Pancreas (tissue), 10 donors: ENCODE measurements around the gene DDX54. TPM values are rescaled to one million over a fixed set of nuclear protein-coding genes. Genes with fewer than 3 reads are reported as not detected.

Experiments
- ATAC-seq, 4 donors: fragments of 200-7000 bp; cut with Tn5 transposase; one replicate each; pipeline versions ENCODE4 v1.8.0 to v1.9.1; 2020; ENCODE audit warnings: mild to moderate bottlenecking in 4 of 4, moderate library complexity in 4 of 4
- DNase-seq, 6 donors: peaks; one replicate each; pipeline ENCODE4 v3.0.0-alpha.2; 2020
- FAIRE-seq: peaks from 2 replicates; lab custom pipeline; 2012; peaks lifted over from hg19 to GRCh38; lab: Jason Lieb, UNC
- H3K27ac ChIP-seq, 4 donors: fragments of 200-600 bp; sonication (generic); 1 replicate in 3 of 4; 2 replicates in 1 of 4; pipeline versions ENCODE4 v1.5.0 to v1.8.0; 2020
- H3K27me3 ChIP-seq, 4 donors: fragments of 200-600 bp; one replicate each; pipeline ENCODE4 v1.8.0; 2021
- H3K36me3 ChIP-seq, 3 donors: fragments of 200-600 bp; sonication (generic) in 1 of 3; one replicate each; pipeline versions ENCODE4 v1.5.0 to v1.8.0; 2020 to 2021
- H3K4me1 ChIP-seq, 3 donors: fragments of 200-600 bp; one replicate each; pipeline ENCODE4 v1.8.0; 2021
- H3K4me3 ChIP-seq, 4 donors: fragments of 200-600 bp; sonication (generic) in 2 of 4; one replicate each; pipeline versions ENCODE4 v1.5.0 to v1.8.0; 2020 to 2021
- H3K9me3 ChIP-seq, 4 donors: fragments of 200-600 bp; one replicate each; pipeline ENCODE4 v1.8.0; 2021
- CTCF ChIP-seq, 4 donors: fragments of 200-600 bp; sonication (generic) in 3 of 4; IDR thresholded peaks; one replicate each; pipeline versions ENCODE4 v1.5.0 to v1.8.0; 2021; ENCODE audit warnings: antibody characterized with exemption in 4 of 4
- WGBS, 2 donors: extraction: QIAGEN DNeasy Blood & Tissue Kit; methylation state at CpG; one replicate each; pipeline ENCODE4 v1.1.7; 2013; 5-methylcytosine and 5-hydroxymethylcytosine counted together
- intact Hi-C, 3 donors: fragments of 100-400 bp; cut with DNase I; formaldehyde crosslinking; loops; one replicate each; pipeline versions ENCODE4 v1.11.1 to v1.14.2; 2022
- polyA plus RNA-seq, 2 donors: library from polyadenylated mRNA; stranded (reverse); fragments of 200-250 nt; gene quantifications; one replicate each; pipeline ENCODE4 v1.2.3, GENCODE V29; 2013
- total RNA-seq, 6 donors: library from RNA; stranded (reverse); fragmentation: NEBNext Ultra II Directional in 4 of 6; extraction: Animal tissue kit (Norgen Biotek cat#: 25700) in 4 of 6; gene quantifications; one replicate each; pipeline versions ENCODE4 v1.2.1 to v1.2.4, GENCODE V29; 2021 to 2023
- donor health status: healthy with polysubstance abuse.
- donor health status: DM: no; HTN: no; CAD: no; lungs with moderate emphysema.
- donor health status: DM: no; HTN: no; CAD: no.
- donor health status: control.
- donor health status: control.
- donor health status: Bipolar disorder and iron deficiency.
- donor health status: DM: yes; HTN: yes; CAD: no.
- donor health status: DM: no; HTN: no; CAD: no.
- donor health status: DM: no; HTN: no; CAD: no.
- donor health status: DM: yes; HTN: yes; CAD: no.

The DDX54 gene
- total and polyA plus RNA-seq, 8 donors, result 30.0 to 71.4 (median 54.6) TPM

- no peak for FAIRE-seq
- 78 to 81% methylated on average over 2 of the region's 2 CpGs for WGBS, 2 donors
- no peak for ATAC-seq
Observed at GRCh38 chr12:113146999-113147398, 38.3 kb downstream of the DDX54 start.

GRCh38 chr12:113145720-113146551 is 39.3 kb downstream of the DDX54 start:
- H3K27me3 ChIP-seq, result no peaks in the 10 kb centered on the region
- no peak for FAIRE-seq
- no peak overlapping the region for H3K27ac ChIP-seq
- H3K36me3 ChIP-seq, result no peaks in the 10 kb centered on the region
- DNase-seq, result peak in 1 of 6 donors; percentile 9
- H3K4me1 ChIP-seq, result no peaks in the 10 kb centered on the region
- H3K9me3 ChIP-seq, result no peaks in the 10 kb centered on the region
- 71% methylated on average over 12 of the region's 12 CpGs for WGBS, 2 donors
- H3K4me3 ChIP-seq, result no peak overlapping the region
- intact Hi-C loops, result no loop called here
- no peak for ATAC-seq
- no peak for TF ChIP-seq CTCF (IDR thresholded peaks at IDR 0.05)

More at GRCh38 chr12:113146999-113147398, 38.3 kb downstream of the DDX54 start:
- intact Hi-C loops, result no loop called here
- no peaks in the 10 kb centered on the region for H3K9me3 ChIP-seq
- no peaks in the 10 kb centered on the region for H3K4me1 ChIP-seq
- DNase-seq, result no peak
- no peaks in the 10 kb centered on the region for H3K27me3 ChIP-seq
- no peak overlapping the region for H3K4me3 ChIP-seq
- no peak for TF ChIP-seq CTCF (IDR thresholded peaks at IDR 0.05)
- no peak overlapping the region for H3K27ac ChIP-seq
- no peaks in the 10 kb centered on the region for H3K36me3 ChIP-seq

- Histone ChIP-seq H3K9me3 (no peaks in the 10 kb centered on the region), H3K27me3 (no peaks in the 10 kb centered on the region), H3K36me3 (no peaks in the 10 kb centered on the region), H3K4me1 (no peaks in the 10 kb centered on the region), H3K27ac (no peak overlapping the region), H3K4me3 (no peak overlapping the region)
- intact Hi-C loops, result no loop called here
- WGBS, 2 donors, result 70 to 80% methylated on average over 5 of the region's 5 CpGs
- DNase-seq (peak in 1 of 6 donors; percentile 13), FAIRE-seq (no peak), ATAC-seq (no peak)
- TF ChIP-seq CTCF (IDR thresholded peaks at IDR 0.05), result no peak
Observed at GRCh38 chr12:113144806-113145205, 40.5 kb downstream of the DDX54 start.

DNA sequence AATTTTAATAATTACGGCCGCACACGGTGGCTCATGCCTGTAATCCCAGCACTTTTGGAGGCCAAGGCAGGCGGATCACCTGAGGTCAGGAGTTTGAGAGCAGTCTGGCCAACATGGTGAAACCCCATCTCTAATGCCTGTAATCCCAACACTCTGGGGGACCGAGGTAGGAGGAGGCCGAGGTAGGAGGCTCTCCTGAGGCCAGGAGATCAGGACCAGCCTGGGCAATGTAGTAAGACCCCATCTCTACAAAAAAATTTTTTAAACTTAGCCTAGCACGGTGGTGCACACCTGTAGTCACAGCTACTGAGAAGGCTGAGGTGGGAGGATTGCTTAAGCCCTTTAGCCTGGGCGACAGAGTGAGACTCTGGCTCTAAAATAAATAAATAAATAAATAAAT is 41.3 kb downstream of the DDX54 start:
- intact Hi-C loops, result no loop called here
- no peak for FAIRE-seq

More for the DNA sequence above, 41.3 kb downstream of the DDX54 start:
- no peak overlapping the region for H3K27ac ChIP-seq
- no peaks in the 10 kb centered on the region for H3K36me3 ChIP-seq
- ATAC-seq (no peak), DNase-seq (peak in 1 of 6 donors; percentile 5)
- no peak for TF ChIP-seq CTCF (IDR thresholded peaks at IDR 0.05)
- no peaks in the 10 kb centered on the region for H3K9me3 ChIP-seq
- H3K4me3 ChIP-seq, result no peak overlapping the region
- H3K4me1 ChIP-seq, result no peaks in the 10 kb centered on the region
- no peaks in the 10 kb centered on the region for H3K27me3 ChIP-seq
- WGBS, 2 donors, result 86% methylated on average over 8 of the region's 8 CpGs
